Fibroblast of the aortic adventitia (primary cell): ENCODE measurements around the gene RNF157. TPM values are rescaled to one million over a fixed set of nuclear protein-coding genes. Genes with fewer than 3 reads are reported as not detected.
"Not testable (repeated sequence)": the region's sequence is repeated elsewhere in the genome, so short reads cannot be mapped to it uniquely, and the experiment has no call there.

Experiments used
- DNase-seq: peaks from one replicate; pipeline ENCODE4 v3.0.0-alpha.2; 2010; ENCODE audit warnings: low read depth
- H3K4me3 ChIP-seq: 2 replicates; pipeline ENCODE4 v1.5.1; 2011; ENCODE audit warnings: low read depth, mild to moderate bottlenecking, control low read depth, low read length, moderate library complexity
- CTCF ChIP-seq: IDR thresholded peaks from 2 replicates; pipeline ENCODE4 v1.5.1; 2011; ENCODE audit warnings: mild to moderate bottlenecking, low read length, control low read depth, inconsistent platforms; ENCODE audit not compliant: insufficient read depth
- total RNA-seq: library from RNA; depleted of rRNA; stranded (reverse); fragments of >200 nt; gene quantifications from 2 replicates; pipeline ENCODE4 v1.2.3, GENCODE V29; 2012; ENCODE audit warnings: low replicate concordance

RNF157 gene
- total RNA-seq, 1 donor, result 0.18 TPM

GRCh38 chr17:76260220-76260619 is 19.9 kb upstream of the RNF157 start:
- no peak for TF ChIP-seq CTCF
- DNase-seq, result no peak
- no peak overlapping the region for H3K4me3 ChIP-seq

- not testable (repeated sequence) for DNase-seq, H3K4me3 ChIP-seq
Observed at GRCh38 chr17:76256430-76257050, 16.2 kb upstream of the RNF157 start.

- no peak for TF ChIP-seq CTCF
- no peak for DNase-seq
- H3K4me3 ChIP-seq, result no peak overlapping the region
Observed at GRCh38 chr17:76255801-76256429, 15.6 kb upstream of the RNF157 start.

- no peak for TF ChIP-seq CTCF
- no peak for DNase-seq
- H3K4me3 ChIP-seq, result no peak overlapping the region
Observed at GRCh38 chr17:76254275-76254674, 14.0 kb upstream of the RNF157 start.

- no peak for DNase-seq
- no peak overlapping the region for H3K4me3 ChIP-seq
- TF ChIP-seq CTCF, result no peak
Observed at GRCh38 chr17:76253841-76254240, 13.5 kb upstream of the RNF157 start.

GRCh38 chr17:76252967-76253766 is 12.9 kb upstream of the RNF157 start:
- DNase-seq, H3K4me3 ChIP-seq: not testable (repeated sequence)

GRCh38 chr17:76252040-76252954 is 12.0 kb upstream of the RNF157 start:
- no peak for TF ChIP-seq CTCF
- H3K4me3 ChIP-seq, result no peak overlapping the region
- peak; percentile 76 for DNase-seq
